NCI-H345 treated with DMSO at 0.1 percent for 48 hours (cell line): ENCODE results near the gene PPP1CA.
A peak's percentile ranks its signal among the peaks of the same experiment; 100 is the strongest.
"Not testable (repeated sequence)": the region's sequence is repeated elsewhere in the genome, so short reads cannot be mapped to it uniquely, and the experiment has no call there.

Experiments used
- DNase-seq: peaks from one replicate; lab custom pipeline; 2025; ENCODE audit not compliant: unreplicated experiment; lab: John Stamatoyannopoulos, UW

Gene PPP1CA

GRCh38 chr11:67404515-67405195, 3.0 kb upstream of the PPP1CA start:
- DNase-seq: no peak

GRCh38 chr11:67403085-67403484, 1.4 kb upstream of the PPP1CA start:
- not testable (repeated sequence) for DNase-seq

- not testable (repeated sequence) for DNase-seq
Measured at GRCh38 chr11:67402192-67402839, 658 bp upstream of the PPP1CA start.

- no peak for DNase-seq
Measured at GRCh38 chr11:67400942-67401494, 640 bp downstream of the PPP1CA start.

GRCh38 chr11:67400251-67400941, 1.3 kb downstream of the PPP1CA start:
- no peak for DNase-seq

- DNase-seq: no peak
Measured at GRCh38 chr11:67398661-67399563, 2.7 kb downstream of the PPP1CA start.

GRCh38 chr11:67397986-67398660, 3.5 kb downstream of the PPP1CA start:
- DNase-seq: no peak

- no peak for DNase-seq
Measured at GRCh38 chr11:67397536-67397935, 4.1 kb downstream of the PPP1CA start.

GRCh38 chr11:67396587-67397389, 4.9 kb downstream of the PPP1CA start:
- DNase-seq: no peak

- DNase-seq: no peak
Measured at GRCh38 chr11:67396259-67396581, 5.4 kb downstream of the PPP1CA start.

- no peak for DNase-seq
Measured at GRCh38 chr11:67395555-67396258, 6.0 kb downstream of the PPP1CA start.

GRCh38 chr11:67393990-67394389, 7.7 kb downstream of the PPP1CA start:
- DNase-seq: no peak

- no peak for DNase-seq
Measured at GRCh38 chr11:67393437-67393836, 8.2 kb downstream of the PPP1CA start.

- no peak for DNase-seq
Measured at GRCh38 chr11:67392183-67392715, 9.4 kb downstream of the PPP1CA start.

GRCh38 chr11:67391304-67392182, 10.1 kb downstream of the PPP1CA start, which contains the start of gene RAD9A:
Gene RAD9A (plus strand): TSS chr11:67391986. CDS start chr11:67392045, 59 bp downstream.
- peak; percentile 86 for DNase-seq

GRCh38 chr11:67390947-67391303, 10.7 kb downstream of the PPP1CA start:
- DNase-seq: no peak

- no peak for DNase-seq
Measured at GRCh38 chr11:67389477-67389876, 12.2 kb downstream of the PPP1CA start.

- DNase-seq: no peak
Measured at GRCh38 chr11:67387518-67387917, 14.1 kb downstream of the PPP1CA start.
